HG03108 (cell line): ENCODE measurements around the gene CYSRT1.
A peak's percentile ranks its signal among the peaks of the same experiment; 100 is the strongest.
"Not testable (repeated sequence)": the region's sequence is repeated elsewhere in the genome, so short reads cannot be mapped to it uniquely, and the experiment has no call there.

Experiments used
- ATAC-seq: cut with Tn5 transposase; IDR thresholded peaks from one replicate; pipeline ENCODE4 v1.9.1; 2021; ENCODE audit warnings: moderate library complexity; ENCODE audit not compliant: unreplicated experiment

CYSRT1 gene

DNA sequence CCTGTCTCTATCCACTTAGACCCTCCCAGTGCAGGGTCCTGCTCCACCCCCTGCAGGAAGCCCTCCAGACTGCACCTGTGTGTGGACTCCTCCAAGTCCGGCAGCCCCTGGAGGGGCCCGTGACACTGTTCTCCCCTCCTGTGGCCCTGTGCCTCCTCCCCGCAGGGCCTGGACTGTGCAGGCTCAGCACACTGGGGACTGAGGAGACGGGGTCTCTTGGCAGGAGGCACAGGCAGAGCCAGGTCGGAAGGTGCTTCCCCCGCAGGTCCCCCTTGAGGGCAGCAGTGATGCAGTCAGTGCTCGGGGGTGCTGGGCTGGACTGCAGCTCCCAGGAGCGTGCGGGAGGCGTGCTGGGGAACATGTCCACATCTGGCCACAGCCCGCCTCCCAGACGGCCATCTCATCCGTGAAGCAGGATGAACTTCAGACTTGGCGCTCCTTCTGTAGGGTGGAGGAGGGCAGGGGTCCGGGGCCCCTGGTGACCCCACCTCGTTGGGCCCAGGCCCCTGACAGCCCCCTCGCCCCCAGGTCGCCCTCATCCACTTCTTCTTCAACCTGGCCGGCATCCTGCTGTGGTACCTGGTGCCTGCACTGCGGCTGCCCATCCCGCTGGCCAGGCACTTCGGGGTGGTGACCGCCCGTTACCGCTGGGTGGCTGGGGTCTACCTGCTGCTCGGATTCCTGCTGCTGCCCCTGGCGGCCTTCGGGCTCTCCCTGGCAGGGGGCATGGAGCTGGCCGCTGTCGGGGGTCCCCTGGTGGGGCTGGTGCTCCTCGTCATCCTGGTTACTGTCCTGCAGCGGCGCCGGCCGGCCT is 10.7 kb downstream of the CYSRT1 start:
- ATAC-seq, result no peak

- ATAC-seq, result no peak
Observed at GRCh38 chr9:137236238-137236935, 11.4 kb downstream of the CYSRT1 start.

DNA sequence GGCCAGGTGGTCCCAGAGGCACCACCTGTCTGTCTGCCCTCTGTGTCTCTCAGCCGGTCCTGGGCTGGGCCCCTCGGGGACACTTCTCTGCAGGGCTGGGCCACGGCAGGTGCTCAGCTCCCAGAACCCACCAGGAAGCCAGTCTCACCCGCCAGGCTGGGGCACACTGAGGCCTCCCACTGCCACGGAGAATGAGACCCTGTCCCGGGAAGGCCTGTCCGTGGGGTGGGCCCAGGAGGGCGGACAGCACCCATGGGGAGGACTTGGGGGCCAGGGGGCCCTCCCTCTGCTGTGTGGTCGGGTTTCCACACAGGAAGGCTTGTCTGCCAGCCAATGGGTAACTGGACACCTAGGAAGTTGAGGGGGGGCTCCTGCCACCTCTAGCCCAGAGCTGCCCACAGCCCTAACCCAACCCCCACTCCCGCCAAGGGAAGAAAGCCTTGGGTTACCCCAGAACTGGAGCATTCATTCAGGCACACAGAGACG is 12.0 kb downstream of the CYSRT1 start:
- ATAC-seq, result no peak

- ATAC-seq, result no peak
Observed at GRCh38 chr9:137237759-137238726, 13.1 kb downstream of the CYSRT1 start.

DNA sequence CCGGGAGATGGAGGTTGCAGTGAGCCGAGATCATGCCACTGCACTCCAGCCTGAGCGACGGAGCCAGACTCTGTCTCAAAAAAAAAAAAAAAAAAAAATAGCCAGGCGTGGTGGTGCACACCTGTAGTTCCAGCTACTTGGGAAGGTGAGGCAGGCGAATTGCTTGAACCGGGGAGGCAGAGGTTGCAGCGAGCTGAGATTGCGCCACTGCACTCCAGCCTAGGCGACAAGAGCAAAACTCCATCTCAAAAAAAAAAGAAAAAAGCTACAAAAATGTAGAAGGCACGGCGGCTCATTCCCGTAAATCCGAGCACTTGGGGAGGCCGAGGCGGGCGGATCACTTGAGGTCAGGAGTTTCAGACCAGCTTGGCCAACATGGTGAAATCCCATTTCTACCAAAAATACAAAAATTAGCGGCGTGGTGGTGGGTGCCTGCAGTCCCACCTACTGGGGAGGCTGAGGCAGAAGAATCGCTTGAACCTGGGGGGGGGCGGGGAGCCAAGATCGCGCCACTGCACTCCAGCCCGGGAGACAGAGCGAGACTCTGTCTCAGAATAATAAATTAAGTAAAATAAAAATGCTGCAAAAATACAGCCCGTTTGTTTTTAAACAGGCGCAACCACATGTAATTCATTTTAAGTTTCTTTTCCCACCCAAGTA is 14.7 kb downstream of the CYSRT1 start:
- ATAC-seq, result not testable (repeated sequence)

GRCh38 chr9:137240318-137240840 is 15.4 kb downstream of the CYSRT1 start:
- ATAC-seq, result peak; percentile 10

DNA sequence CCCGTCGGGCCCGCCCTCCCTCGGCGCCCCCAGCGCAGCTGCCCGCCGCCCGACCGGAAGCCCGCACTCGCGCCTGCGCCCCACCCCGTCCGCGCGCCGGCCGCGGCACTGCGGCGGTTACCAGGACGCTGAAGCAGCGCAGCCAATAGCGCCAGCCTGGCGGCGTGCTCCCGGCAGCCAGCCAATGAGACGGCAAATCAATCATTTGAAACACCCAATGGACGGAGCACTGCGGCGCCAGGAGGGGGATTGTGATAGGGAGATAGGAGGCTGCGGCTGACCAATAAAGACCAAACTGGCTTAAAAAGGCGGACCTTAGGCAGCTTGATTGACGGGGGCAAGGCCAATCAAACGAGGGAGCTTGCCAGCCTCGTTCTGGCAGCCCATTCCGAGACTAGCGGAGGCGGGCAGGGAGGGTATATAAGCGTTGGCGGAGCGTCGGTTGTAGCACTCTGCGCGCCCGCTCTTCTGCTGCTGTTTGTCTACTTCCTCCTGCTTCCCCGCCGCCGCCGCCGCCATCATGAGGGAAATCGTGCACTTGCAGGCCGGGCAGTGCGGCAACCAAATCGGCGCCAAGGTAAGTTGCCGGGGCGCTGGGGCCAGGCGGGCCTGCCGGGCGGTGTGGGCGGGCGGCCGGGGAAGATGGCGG is 16.0 kb downstream of the CYSRT1 start, which contains the start of gene TUBB4B:
Gene TUBB4B, plus strand, starts transcription at position 447 of the 649 bp plus-strand sequence. Its CDS starts 74 bp downstream, at position 521.
- peak; percentile 69 for ATAC-seq

DNA sequence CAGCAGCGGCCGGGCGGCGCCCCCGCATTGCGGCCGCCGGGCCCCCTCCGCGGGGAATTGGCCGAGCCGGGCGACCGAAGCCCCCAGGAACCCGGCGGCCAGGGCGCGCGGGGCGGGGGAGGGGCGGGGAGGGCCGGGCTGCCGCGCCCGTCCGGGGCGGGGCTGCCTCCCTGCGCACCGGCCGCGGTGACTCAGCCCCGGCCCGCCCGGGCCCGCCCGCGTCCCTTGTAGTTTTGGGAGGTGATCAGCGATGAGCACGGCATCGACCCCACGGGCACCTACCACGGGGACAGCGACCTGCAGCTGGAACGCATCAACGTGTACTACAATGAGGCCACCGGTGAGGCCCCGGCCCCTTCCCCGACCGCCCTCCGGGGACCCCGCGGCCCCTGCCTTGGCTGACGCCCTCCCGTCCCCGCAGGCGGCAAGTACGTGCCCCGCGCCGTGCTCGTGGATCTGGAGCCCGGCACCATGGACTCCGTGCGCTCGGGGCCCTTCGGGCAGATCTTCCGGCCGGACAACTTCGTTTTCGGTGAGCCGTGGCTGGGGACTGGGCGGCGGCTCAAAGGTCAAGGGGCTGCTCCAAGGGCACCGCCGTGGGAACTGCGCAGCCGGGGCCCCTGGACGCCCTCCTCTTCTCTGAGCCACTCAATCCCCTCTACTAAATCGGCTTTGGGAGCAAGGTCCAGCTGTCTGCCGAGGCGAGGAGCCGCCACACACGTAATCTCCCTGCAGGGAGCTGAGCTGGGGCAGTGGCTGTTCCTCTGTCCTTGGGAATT is 16.7 kb downstream of the CYSRT1 start:
- peak; percentile 2 for ATAC-seq

DNA sequence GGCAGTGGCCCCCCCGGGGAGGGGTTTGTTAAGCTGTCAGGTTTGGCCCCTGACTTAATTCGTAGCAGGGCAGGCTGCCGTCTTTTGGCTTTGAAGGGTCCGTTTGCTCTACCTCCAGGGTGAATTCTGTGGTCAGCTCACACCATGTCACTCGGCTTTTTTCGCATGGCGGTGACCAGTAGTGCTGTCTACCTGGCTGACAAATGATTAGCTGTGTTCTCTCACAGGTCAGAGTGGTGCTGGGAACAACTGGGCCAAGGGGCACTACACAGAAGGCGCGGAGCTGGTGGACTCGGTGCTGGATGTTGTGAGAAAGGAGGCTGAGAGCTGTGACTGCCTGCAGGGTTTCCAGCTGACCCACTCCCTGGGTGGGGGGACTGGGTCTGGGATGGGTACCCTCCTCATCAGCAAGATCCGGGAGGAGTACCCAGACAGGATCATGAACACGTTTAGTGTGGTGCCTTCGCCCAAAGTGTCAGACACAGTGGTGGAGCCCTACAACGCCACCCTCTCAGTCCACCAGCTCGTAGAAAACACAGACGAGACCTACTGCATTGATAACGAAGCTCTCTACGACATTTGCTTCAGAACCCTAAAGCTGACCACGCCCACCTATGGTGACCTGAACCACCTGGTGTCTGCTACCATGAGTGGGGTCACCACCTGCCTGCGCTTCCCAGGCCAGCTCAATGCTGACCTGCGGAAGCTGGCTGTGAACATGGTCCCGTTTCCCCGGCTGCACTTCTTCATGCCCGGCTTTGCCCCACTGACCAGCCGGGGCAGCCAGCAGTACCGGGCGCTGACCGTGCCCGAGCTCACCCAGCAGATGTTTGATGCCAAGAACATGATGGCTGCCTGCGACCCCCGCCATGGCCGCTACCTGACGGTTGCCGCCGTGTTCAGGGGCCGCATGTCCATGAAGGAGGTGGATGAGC is 17.6 kb downstream of the CYSRT1 start:
- no peak for ATAC-seq

DNA sequence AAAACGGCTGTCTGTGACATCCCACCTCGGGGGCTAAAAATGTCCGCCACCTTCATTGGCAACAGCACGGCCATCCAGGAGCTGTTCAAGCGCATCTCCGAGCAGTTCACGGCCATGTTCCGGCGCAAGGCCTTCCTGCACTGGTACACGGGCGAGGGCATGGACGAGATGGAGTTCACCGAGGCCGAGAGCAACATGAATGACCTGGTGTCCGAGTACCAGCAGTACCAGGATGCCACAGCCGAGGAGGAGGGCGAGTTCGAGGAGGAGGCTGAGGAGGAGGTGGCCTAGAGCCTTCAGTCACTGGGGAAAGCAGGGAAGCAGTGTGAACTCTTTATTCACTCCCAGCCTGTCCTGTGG is 18.3 kb downstream of the CYSRT1 start:
- not testable (repeated sequence) for ATAC-seq

DNA sequence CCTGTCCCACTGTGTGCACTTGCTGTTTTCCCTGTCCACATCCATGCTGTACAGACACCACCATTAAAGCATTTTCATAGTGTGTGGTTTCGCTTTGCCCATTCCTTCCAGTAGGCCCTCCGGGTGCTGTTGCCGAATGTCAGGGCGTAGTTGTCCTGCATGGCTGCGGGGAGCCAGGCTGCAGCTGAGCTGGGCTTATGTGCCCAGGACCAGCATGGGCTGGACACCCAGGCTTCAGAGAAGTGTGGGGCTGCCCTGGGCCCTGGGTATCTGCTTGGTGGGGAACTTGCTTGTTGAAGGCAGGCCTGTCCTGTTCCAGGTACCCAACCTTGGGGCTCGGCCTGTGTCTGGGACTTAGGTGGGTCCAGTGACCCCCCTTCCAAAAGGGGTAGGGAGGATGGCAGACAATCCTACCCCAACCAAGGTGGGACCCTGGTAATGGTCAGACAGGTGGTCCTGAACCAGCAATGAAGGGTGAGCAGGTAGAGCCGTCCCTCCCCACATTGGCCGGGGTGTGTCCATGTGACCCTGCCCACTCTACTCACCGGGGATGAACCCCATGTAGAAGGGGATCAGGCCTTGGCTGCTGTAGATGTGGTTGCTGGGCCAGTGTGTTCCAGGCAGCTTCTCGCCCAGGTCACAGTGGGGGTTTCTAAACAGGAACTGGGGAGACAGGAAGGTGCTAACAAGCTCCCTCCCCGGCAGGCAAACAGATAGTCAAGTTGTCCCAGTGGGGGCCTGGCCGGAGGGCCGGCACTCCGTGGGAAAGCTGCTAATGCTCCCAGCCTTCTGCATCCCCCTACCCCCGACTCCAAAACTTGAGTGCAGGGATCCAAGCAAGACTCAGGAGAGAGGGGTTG is 18.9 kb downstream of the CYSRT1 start:
- ATAC-seq, result no peak

- no peak for ATAC-seq
Observed at GRCh38 chr9:137244486-137245449, 19.8 kb downstream of the CYSRT1 start.

GRCh38 chr9:137245450-137246421 is 20.8 kb downstream of the CYSRT1 start:
- no peak for ATAC-seq

DNA sequence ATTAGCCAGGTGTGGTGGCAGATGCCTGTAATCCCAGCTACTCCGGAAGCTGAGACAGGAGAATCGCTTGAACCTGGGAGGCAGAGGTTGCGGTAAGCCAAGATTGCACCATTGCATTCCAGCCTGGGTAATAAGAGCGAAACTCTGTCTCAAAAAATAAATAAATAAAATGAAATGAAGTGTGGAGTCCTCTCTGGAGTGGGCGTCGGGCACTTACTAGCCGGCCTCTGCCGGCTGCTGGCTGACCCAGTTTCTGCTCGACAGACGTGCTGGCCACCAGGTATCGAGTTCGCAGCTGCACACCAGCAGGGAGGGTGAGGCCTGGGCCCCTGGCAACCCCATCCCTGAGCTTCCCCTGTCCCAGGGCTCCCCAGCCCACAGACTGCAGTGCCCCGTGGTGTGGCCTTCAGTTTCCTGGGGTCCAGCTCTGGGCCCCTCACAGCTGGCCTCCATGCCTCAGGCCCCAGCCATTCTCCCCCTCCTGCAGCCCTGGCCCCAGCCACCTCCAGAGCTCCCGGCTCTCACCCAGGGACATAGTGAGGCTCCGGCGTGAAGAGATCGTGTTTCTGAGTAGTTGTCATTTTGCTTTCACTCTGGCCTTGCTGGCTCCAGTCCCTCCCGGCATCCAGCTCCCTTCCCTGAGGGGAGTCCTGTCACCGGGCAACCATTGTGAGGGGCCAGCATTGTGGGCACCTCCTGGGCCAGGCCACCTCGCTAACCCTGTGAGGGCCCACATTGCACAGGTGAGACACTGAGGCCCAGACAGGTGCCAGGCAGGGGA is 22.4 kb downstream of the CYSRT1 start:
- ATAC-seq, result no peak
